GM19025 (cell line): ENCODE data around the gene WRAP53.
A peak's percentile ranks its signal among the peaks of the same experiment; 100 is the strongest.

Source experiments
- ATAC-seq: cut with Tn5 transposase; IDR thresholded peaks from one replicate; pipeline ENCODE4 v1.9.1; 2021; ENCODE audit warnings: mild to moderate bottlenecking, low read depth, moderate library complexity; ENCODE audit not compliant: unreplicated experiment

WRAP53 gene

GRCh38 chr17:7677388-7678067 lies 10.7 kb upstream of the WRAP53 start:
- no peak for ATAC-seq

GRCh38 chr17:7684851-7685532 lies 3.3 kb upstream of the WRAP53 start:
- ATAC-seq, result no peak

GRCh38 chr17:7685533-7686221 lies 2.6 kb upstream of the WRAP53 start:
- peak; percentile 56 for ATAC-seq

DNA sequence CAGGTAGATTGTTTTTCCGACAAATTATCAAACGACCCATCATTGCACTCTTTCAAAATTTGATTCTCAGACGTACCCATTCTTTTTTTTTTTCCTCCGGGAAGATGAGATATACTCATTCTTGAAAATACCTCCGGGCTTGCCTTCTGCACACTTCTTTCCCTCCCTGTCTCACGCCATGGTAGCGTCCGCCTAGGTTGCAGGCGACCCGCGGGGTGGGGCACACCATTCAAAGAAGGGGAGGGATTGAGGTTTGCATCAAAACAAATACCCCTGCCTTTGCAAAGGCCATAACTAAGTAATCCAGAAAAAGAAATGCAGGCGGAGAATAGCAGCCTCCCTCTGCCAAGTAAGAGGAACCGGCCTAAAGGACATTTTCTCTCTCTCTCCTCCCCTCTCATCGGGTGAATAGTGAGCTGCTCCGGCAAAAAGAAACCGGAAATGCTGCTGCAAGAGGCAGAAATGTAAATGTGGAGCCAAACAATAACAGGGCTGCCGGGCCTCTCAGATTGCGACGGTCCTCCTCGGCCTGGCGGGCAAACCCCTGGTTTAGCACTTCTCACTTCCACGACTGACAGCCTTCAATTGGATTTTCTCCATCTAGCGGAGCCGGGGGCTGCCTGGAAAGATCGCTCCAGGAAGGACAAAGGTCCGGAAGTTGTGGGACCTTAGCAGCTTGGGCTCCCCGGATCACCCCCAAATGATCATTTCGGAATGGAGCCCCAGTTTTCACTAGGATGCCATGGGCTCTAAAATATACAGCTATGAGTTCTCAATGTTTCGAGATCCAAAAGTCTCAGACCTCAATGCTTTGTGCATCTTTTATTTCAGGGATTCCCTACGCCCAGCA lies 1.8 kb upstream of the WRAP53 start:
- peak; percentile 47 for ATAC-seq

DNA sequence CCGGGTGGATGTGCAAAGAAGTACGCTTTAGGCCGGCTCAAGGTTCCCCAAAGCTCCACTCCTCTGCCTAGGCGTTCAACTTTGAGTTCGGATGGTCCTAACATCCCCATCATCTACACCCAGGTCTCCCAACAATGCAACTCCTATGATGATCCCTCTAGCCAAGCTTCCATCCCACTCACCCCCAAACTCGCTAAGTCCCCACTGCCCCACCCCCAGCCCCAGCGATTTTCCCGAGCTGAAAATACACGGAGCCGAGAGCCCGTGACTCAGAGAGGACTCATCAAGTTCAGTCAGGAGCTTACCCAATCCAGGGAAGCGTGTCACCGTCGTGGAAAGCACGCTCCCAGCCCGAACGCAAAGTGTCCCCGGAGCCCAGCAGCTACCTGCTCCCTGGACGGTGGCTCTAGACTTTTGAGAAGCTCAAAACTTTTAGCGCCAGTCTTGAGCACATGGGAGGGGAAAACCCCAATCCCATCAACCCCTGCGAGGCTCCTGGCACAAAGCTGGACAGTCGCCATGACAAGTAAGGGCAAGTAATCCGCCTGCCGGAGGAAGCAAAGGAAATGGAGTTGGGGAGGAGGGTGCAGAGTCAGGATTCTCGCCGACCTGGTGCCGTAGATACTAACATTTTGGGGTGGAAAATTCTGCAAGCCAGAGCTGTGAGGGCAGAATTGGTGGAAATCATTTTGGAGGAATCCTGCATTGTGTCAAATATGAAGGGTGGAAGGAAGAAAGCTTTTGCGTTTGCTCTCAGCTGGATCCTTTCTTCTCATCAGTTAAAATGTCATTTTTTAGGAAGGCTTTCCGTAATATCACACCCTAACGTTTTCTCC lies 987 bp upstream of the WRAP53 start, which contains the start of gene TP53:
TSS of gene TP53 (minus strand) at position 419 of the 836 bp plus-strand sequence. CDS start 10,896 bp downstream, outside the sequence.
- no peak for ATAC-seq

GRCh38 chr17:7688808-7689316 lies 585 bp downstream of the WRAP53 start:
- no peak for ATAC-seq

DNA sequence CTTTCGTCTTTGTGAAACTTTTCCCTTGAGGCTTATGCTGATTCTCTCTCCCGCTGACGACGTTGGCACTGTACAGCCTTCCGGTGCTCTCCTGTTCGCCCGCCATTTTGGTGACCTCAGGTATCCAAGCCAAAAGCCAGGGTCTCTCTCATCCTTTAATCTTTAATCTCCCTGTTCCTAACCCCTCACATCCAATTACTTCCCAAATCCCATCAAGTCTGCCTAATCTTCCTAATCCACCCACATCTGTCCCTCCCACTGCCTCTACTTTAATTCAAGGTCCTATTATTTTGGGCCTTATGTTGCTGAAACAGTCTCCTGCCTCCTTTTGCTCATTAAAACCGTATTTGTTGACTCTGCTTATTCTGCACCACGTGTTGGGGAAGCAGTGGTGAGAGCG lies 7.3 kb downstream of the WRAP53 start:
- no peak for ATAC-seq

DNA sequence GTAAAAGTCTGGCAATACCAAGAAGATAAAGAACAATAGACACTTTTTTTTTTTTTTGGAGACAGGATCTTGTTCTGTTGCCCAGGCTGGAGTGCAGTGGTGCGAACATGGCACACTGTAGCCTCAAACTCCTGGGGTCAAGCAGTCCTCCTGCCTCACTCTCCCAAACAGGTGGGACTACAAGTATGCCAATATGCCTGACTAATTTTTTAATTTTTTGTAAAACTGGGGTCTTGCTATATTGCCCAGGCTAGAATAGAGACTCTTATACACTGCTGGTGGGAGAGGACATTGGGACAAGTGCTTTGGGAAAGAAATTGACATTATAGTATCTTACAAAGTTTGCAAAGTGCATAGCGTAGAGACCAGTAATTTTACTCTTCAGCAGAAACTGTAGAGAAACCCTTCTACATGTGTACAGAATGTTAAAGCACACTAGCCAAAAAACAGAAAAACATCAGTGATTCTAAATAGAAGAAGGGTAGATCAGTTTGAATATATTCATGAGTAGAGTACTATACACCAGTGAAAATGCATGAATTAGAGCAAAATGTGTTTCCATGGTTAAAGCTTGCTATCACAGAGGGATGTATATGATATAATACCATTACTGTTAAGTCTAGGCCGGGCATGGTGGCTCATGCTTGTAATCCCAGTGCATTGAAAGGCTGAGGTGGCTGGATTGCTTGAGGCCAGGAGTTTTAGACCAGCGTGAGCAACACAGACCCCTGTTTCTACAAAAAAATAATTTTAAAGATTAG lies 9.7 kb downstream of the WRAP53 start:
- ATAC-seq, result no peak

DNA sequence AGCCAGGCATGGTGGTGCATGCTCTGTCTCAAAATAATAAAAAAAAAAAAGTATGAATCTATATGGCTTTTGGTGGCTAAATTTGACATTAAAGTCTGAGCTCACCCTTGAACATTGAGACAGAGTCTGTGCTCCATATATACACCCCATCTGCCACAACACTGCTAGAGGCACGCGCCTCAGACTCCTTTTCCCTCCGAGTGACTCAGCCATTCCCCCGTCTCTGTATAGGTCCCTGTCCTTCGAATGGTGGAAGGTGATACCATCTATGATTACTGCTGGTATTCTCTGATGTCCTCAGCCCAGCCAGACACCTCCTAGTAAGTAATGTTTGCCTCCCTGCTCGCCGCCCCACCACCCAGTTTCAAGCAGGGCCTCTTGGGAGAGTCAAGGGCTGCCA lies 12.2 kb downstream of the WRAP53 start:
- ATAC-seq, result no peak

- no peak for ATAC-seq
These were observed 13.4 kb downstream of the WRAP53 start for GRCh38 chr17:7701681-7702080.

DNA sequence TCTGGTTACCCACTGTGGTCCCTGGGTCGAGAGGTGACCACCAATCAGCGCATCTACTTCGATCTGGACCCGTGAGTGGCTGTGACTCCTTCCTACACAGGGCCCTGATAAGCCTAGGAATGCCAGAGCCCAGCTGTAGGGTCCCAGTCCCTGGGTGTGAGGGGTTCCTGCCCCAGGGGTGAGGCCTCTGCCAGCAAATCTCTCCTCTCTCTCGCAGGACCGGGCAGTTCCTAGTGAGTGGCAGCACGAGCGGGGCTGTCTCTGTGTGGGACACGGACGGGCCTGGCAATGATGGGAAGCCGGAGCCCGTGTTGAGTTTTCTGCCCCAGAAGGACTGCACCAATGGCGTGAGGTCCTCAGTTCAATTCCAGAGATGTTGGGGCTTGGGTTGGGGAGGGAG lies 14.5 kb downstream of the WRAP53 start:
- no peak for ATAC-seq

DNA sequence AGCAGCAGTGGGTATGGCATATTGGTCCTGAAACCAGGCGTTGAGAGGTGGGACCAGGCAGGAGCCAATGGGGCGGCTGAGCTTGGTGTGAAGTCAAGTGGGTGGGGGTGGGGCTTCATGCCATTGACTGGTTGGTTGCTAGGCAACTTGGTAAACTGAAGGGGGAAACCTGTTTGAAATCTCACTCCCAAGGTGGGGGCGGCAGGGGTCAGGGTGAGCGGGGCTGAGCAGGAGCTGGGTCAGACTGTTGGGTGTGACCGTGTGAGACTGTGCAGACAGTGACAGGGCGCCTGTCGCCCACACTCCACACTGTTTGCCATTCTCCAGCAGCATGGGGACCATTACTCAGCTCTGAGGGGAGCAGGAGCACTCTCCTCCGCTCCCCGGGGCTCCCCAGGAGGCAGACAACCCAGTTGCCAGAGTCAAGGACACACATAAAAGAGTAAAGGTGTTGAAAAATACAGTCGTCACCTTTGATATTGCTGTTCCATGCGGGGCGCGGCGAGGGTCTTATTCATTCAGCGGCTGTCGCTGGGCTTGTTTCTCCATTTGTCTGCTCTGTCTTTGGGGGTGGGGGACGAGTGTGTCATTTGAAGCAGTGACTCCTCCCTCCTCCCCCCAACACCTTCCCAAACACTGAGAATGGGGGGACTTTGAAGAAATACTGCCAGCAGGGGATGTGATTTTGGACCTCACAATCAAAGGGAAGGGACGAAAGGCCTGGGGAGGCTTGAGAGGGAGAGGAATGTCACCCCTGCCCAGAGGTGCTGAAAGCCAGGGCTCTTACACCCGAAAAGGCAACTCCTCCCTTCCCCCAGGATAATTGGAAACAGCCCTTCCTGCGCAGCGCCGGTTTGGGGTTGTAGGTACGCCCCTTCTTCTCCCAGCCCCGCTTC lies 15.6 kb downstream of the WRAP53 start:
- ATAC-seq, result no peak

GRCh38 chr17:7704601-7705268 lies 16.5 kb downstream of the WRAP53 start, which contains the start of gene EFNB3:
Gene EFNB3, plus strand, starts transcription at chr17:7705202. Its CDS starts 397 bp downstream, at chr17:7705599.
- no peak for ATAC-seq

- ATAC-seq, result no peak
These were observed 17.3 kb downstream of the WRAP53 start for GRCh38 chr17:7705269-7706255.

- no peak for ATAC-seq
These were observed 18.5 kb downstream of the WRAP53 start for GRCh38 chr17:7706631-7707354.
